Activated CD8-positive, alpha-beta memory T cell treated with anti-CD3 and anti-CD28 coated beads, Interleukin-2, amount 50 U/mL, for 4 hours (primary cell): ENCODE data around the gene ECE2.
"Not testable (repeated sequence)": the region's sequence is repeated elsewhere in the genome, so short reads cannot be mapped to it uniquely, and the experiment has no call there.

ENCODE experiments used
- DNase-seq: peaks from one replicate; pipeline ENCODE4 v3.0.0-alpha.2; 2020

The ECE2 gene

DNA sequence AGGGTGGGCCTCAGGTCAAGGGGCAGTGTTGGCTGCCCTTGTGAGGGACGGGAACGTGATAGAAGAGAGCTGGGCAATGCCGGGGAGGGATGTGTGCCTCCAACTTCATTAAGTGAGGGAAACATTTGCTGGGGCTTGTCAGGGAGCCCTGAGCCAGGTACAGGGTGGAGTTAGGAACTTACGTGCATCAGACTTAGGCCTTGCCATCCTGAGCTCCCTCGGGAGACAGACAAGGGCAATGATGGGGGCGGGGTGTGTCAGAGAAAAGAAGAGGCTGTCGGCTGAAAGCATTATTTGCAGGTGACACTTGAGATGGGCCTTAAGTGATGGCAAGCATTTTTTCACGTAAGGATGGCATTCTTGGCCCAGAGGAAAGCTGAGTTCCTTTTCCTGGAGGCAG is 63.2 kb downstream of the ECE2 start:
- DNase-seq, result no peak

DNA sequence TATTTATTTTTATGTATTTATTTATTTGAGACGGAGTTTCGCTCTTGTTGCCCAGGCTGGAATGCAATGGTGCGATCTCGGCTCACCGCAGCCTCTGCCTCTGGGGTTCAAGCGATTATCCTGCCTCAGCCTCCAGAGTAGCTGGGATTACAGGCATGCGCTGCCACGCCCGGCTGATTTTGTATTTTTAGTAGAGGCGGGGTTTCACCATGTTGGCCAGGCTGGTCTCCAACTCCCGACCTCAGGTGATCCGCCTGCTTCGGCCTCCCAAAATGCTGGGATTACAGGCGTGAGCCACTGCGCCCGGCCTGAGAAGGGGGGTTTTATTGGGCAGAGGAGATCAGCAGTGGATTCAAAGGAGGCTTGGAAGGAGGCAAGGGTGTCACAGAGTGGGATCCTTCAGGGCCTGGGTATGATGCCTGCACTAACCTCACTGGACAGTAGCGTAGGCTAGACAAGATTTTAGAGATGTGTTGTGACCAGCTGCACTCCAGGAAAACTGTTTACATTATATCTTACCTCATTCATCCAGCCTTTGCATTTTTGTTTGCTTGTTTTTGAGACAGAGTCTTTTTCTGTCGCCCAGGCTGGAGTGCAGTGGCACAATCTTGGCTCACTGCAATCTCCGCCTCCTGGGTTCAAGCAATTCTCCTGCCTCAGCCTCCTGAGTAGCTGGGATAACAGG is 63.8 kb downstream of the ECE2 start:
- DNase-seq, result not testable (repeated sequence)

- no peak for DNase-seq
These were observed 66.1 kb downstream of the ECE2 start for GRCh38 chr3:184341925-184342324.
